Adrenal gland (tissue), 5 donors: ENCODE results near the gene POU2F3.

Experiments used
- CTCF ChIP-seq, 6 experiments: fragments of 450-650 bp in 4 of 6; fragments of 200-600 bp in 2 of 6; sonication (generic) in 1 of 6; IDR thresholded peaks; 1 replicate in 5 of 6; 2 replicates in 1 of 6; pipeline versions ENCODE4 v1.5.1 to v1.8.0; 2016 to 2021; ENCODE audit warnings: antibody characterized with exemption in 6 of 6, mild to moderate bottlenecking in 2 of 6, moderate library complexity in 1 of 6
- POLR2A ChIP-seq, 2 donors: fragments of 450-650 bp; IDR thresholded peaks; one replicate each; pipeline ENCODE4 v1.6.1; 2017; ENCODE audit warnings: antibody characterized with exemption in 2 of 2, mild to moderate bottlenecking in 2 of 2, moderate library complexity in 1 of 2
- donor health status: DM: no; HTN: no; CAD: no.

DNA sequence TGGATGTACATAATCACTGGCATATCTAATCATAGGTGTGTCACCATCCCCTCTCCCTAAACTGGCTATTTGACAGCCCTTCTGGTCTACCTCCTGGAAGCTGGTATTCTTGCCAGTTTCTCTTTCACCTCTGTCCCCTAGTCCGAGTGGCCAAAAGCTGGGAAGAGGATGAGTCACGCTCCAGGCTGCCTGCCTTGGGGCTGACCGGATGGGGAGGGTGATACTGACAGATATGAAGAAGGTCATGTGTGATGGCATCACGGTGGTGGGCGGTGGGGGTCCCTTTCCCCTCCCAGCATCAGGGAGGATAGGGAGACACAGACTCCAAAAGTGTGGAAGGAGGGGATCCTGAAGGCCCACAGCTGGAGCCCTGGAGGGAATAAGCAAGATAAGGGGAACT is 24.3 kb upstream of the POU2F3 start:
- TF ChIP-seq CTCF (IDR thresholded peaks at IDR 0.05) = no peak
- peak in 1 of 2 donors; percentile 23 for TF ChIP-seq POLR2A (IDR thresholded peaks at IDR 0.05)
